Endothelial cell of umbilical vein (primary cell): ENCODE data around the gene ASRGL1. TPM values are rescaled to one million over a fixed set of nuclear protein-coding genes. Genes with fewer than 3 reads are reported as not detected.

ENCODE experiments used
- BruUV-seq: library from RNA; stranded (reverse); fragments of 400-500 nt; replicated peaks from 2 replicates; lab custom pipeline; 2021; lab: Mats Ljungman, UMichigan
- CTCF ChIA-PET: fragments of 300-600, 350-600 bp; sonication (Branson Sonifier 250); formaldehyde crosslinking; loops from one replicate; lab custom pipeline; 2021; ENCODE audit warnings: antibody characterized with exemption, inconsistent platforms; lab: Charles Lee
- POLR2A ChIA-PET: fragments of 300-600, 350-600 bp; sonication (Branson Sonifier 250); formaldehyde crosslinking; loops from one replicate; lab custom pipeline; 2021; ENCODE audit warnings: antibody characterized with exemption, inconsistent platforms; lab: Charles Lee
- DNase-seq: peaks from one replicate; pipeline ENCODE4 v3.0.0-alpha.2; 2011; ENCODE audit warnings: low read depth, low spot score
- FAIRE-seq: peaks from 2 replicates; lab custom pipeline; 2011; peaks lifted over from hg19 to GRCh38; lab: Jason Lieb, UNC
- H2AFZ ChIP-seq: 2 replicates; pipeline ENCODE4 v1.6.0; 2012; ENCODE audit warnings: low read depth, low read length, control low read depth, inconsistent platforms
- H3K27ac ChIP-seq: 2 replicates; pipeline ENCODE4 v1.5.1; 2011; ENCODE audit warnings: low read depth, mild to moderate bottlenecking, control low read depth, low read length, moderate library complexity; ENCODE audit not compliant: insufficient read depth
- H3K27me3 ChIP-seq, 2 experiments: 2 replicates each; pipeline versions ENCODE4 v1.6.0 to v1.6.1; 2011; ENCODE audit warnings: low read length in 2 of 2, mixed read lengths in 1 of 2; ENCODE audit not compliant: control insufficient read depth in 2 of 2, insufficient read depth in 2 of 2
- H3K36me3 ChIP-seq, 2 experiments: 2 replicates in 1 of 2; 3 replicates in 1 of 2; pipeline ENCODE4 v1.5.1; 2011; ENCODE audit warnings: low read length in 2 of 2, mild to moderate bottlenecking in 1 of 2, moderate library complexity in 1 of 2; ENCODE audit not compliant: control insufficient read depth in 2 of 2, insufficient read depth in 2 of 2; ENCODE audit errors: extremely low read depth in 1 of 2
- H3K4me1 ChIP-seq: 3 replicates; pipeline ENCODE4 v1.5.1; 2011; ENCODE audit warnings: mild to moderate bottlenecking, low read length; ENCODE audit not compliant: control insufficient read depth, insufficient read depth; ENCODE audit errors: extremely low read depth
- H3K4me2 ChIP-seq: 2 replicates; pipeline ENCODE4 v1.6.1; 2011; ENCODE audit warnings: low read length, control low read depth, mixed read lengths; ENCODE audit not compliant: insufficient read depth
- H3K4me3 ChIP-seq, 3 experiments: fragments of 200-600 bp in 1 of 3; sonication (generic), shearing (Covaris generic) in 1 of 3; replicated peaks in 1 of 3; 2 replicates each; pipeline ENCODE4 v1.5.1; 2011 to 2016; ENCODE audit warnings: control low read depth in 3 of 3, low read length in 3 of 3, mild to moderate bottlenecking in 2 of 3, inconsistent platforms in 1 of 3, low read depth in 1 of 3, moderate library complexity in 1 of 3; ENCODE audit not compliant: insufficient read depth in 1 of 3
- H3K79me2 ChIP-seq: 2 replicates; pipeline ENCODE4 v1.6.0; 2012; ENCODE audit warnings: low read length, inconsistent platforms; ENCODE audit not compliant: control insufficient read depth, insufficient read depth
- H3K9ac ChIP-seq: replicated peaks from 2 replicates; pipeline ENCODE3; 2011; ENCODE audit warnings: low read length, control low read depth; ENCODE audit not compliant: insufficient read depth; ENCODE audit errors: extremely low read depth
- H3K9me1 ChIP-seq: replicated peaks from 3 replicates; pipeline ENCODE4 v1.6.0; 2011; ENCODE audit warnings: mild to moderate bottlenecking, low read length; ENCODE audit not compliant: control insufficient read depth, insufficient read depth; ENCODE audit errors: extremely low read depth
- H3K9me3 ChIP-seq: replicated peaks from 2 replicates; pipeline ENCODE4 v1.5.1; 2012; ENCODE audit warnings: low read length, inconsistent platforms; ENCODE audit not compliant: control insufficient read depth, insufficient read depth
- H4K20me1 ChIP-seq: replicated peaks from 2 replicates; pipeline ENCODE3; 2011; ENCODE audit warnings: mild to moderate bottlenecking, low read length; ENCODE audit not compliant: control insufficient read depth, insufficient read depth; ENCODE audit errors: extremely low read depth
- EZH2 ChIP-seq: IDR thresholded peaks from 2 replicates; pipeline ENCODE4 v1.6.1; 2012; ENCODE audit warnings: borderline replicate concordance, low read depth, mild to moderate bottlenecking, moderate library complexity, low read length, inconsistent platforms; ENCODE audit not compliant: severe bottlenecking
- FOS ChIP-seq: IDR thresholded peaks from 2 replicates; pipeline ENCODE4 v1.6.1; 2011; ENCODE audit warnings: mild to moderate bottlenecking, low read length, moderate library complexity, borderline replicate concordance; ENCODE audit not compliant: insufficient read depth
- JUN ChIP-seq: IDR thresholded peaks from 2 replicates; pipeline ENCODE4 v1.6.1; 2011; ENCODE audit warnings: borderline replicate concordance, low read depth; ENCODE audit not compliant: insufficient read length, insufficient read depth
- MAX ChIP-seq: IDR thresholded peaks from 2 replicates; pipeline ENCODE4 v1.6.1; 2011; ENCODE audit not compliant: insufficient read depth, insufficient read length
- MYC ChIP-seq: IDR thresholded peaks from one replicate; pipeline ENCODE4 v1.6.1; 2011; ENCODE audit warnings: mild to moderate bottlenecking, low read depth, low read length
- POLR2A ChIP-seq: IDR thresholded peaks from 2 replicates; pipeline ENCODE4 v1.6.1; 2012; ENCODE audit warnings: low read depth, mild to moderate bottlenecking, control low read depth, low read length
- POLR2AphosphoS5 ChIP-seq: IDR thresholded peaks from 2 replicates; pipeline ENCODE4 v1.6.1; 2012; ENCODE audit warnings: low read depth, mild to moderate bottlenecking, control low read depth, low read length, moderate library complexity; ENCODE audit not compliant: insufficient read depth
- dilution Hi-C: fragments of 300-500 bp; cut with MboI; formaldehyde crosslinking; loops from one replicate; pipeline ENCODE4 v1.15.0; 2019; ENCODE audit warnings: low sequenced_read_pairs; ENCODE audit not compliant: extremely low pct_ligation_motif_present
- intact Hi-C: fragments of 100-400 bp; cut with micrococcal nuclease; formaldehyde crosslinking; loops from one replicate; pipeline ENCODE4 v1.10.0; 2022
- polyA plus RNA-seq, 4 experiments: library from polyadenylated mRNA; depleted of rRNA in 3 of 4; stranded (reverse) in 3 of 4; unstranded in 1 of 4; fragments of >200 nt; gene quantifications; 2 replicates each; pipeline versions ENCODE4 v1.2.1 to v1.2.3, GENCODE V29; 2011 to 2012; ENCODE audit warnings: missing spikeins in 1 of 4
- total RNA-seq: library from RNA; stranded (reverse); gene quantifications from 2 replicates; pipeline ENCODE4 v1.2.3, GENCODE V29; 2021
- TF ChIP-seq, protein P1 (sequence below), 2 donors: IDR thresholded peaks; 1 replicate in 1 of 2; 2 replicates in 1 of 2; pipeline ENCODE4 v1.5.1; 2011; ENCODE audit warnings: low read length in 2 of 2, mild to moderate bottlenecking in 2 of 2, moderate library complexity in 2 of 2, control low read depth in 1 of 2, inconsistent platforms in 1 of 2, low read depth in 1 of 2; ENCODE audit not compliant: insufficient read depth in 1 of 2; ENCODE audit errors: extremely low read depth in 1 of 2

The ASRGL1 gene
- total and polyA plus RNA-seq, 2 donors (not counting 3 experiments of a cell fraction or from before 2014, with no cell fraction given): 33.1 to 36.0 TPM

DNA sequence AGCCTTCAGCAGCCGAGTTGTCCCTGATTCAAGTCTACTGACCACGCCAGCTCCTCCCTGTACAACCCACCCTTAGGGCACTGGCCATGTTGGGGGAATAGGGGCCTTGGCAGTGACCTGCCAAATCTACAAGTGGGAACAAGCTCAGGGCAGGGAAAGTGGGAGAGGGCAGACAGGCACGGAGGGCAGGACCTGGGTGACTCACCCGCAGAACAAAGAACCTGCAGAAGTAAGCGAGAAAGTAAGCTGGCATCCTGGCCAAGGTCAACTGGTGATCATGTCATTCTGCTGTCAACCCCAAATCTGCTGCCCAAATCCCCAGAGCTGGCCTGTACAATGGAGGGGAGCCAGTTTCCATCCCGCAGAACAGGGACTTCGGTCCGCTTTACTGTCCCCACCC, 73.7 kb downstream of the ASRGL1 start:
- DNase-seq (no peak), FAIRE-seq (no peak)
- Histone ChIP-seq H3K9me1 (no peaks in the 10 kb centered on the region), H3K4me1 (no peaks in the 10 kb centered on the region), H3K27me3 (no peaks in the 10 kb centered on the region), H3K79me2 (no peaks in the 10 kb centered on the region), H3K9me3 (no peaks in the 10 kb centered on the region), H3K36me3 (no peaks in the 10 kb centered on the region), H3K4me3 (no peak overlapping the region), H2AFZ (no peak overlapping the region), H3K27ac (no peak overlapping the region), H4K20me1 (no peaks in the 10 kb centered on the region), H3K9ac (no peak overlapping the region), H3K4me2 (no peak overlapping the region)
- intact Hi-C loops (no loop called here), dilution Hi-C loops (no loop called here)
- BruUV-seq: no TSS peak
- POLR2A ChIA-PET: interaction anchor here (0.5 to 0.7 kb wide), 2 partner anchors 14 to 51 kb away, joined by 3 to 4 read pairs; no protein-coding TSS in a partner anchor
- TF ChIP-seq EZH2 (no peak), FOS (no peak), MAX (no peak), JUN (no peak), POLR2A (no peak), MYC (no peak)
- CTCF ChIA-PET: interaction anchor here (0.8 to 3.9 kb wide), 4 partner anchors 13 to 150 kb away, joined by 4 to 26 read pairs (median 8); no protein-coding TSS in a partner anchor

GRCh38 chr11:62411524-62411923, 74.3 kb downstream of the ASRGL1 start:
- intact Hi-C loops: no loop called here
- Histone ChIP-seq H3K36me3 (no peaks in the 10 kb centered on the region), H4K20me1 (no peaks in the 10 kb centered on the region), H3K4me3 (no peak overlapping the region), H3K27ac (no peak overlapping the region), H3K9me3 (no peaks in the 10 kb centered on the region), H3K4me1 (no peaks in the 10 kb centered on the region), H3K79me2 (no peaks in the 10 kb centered on the region), H2AFZ (no peak overlapping the region), H3K9me1 (no peaks in the 10 kb centered on the region), H3K9ac (no peak overlapping the region), H3K4me2 (no peak overlapping the region), H3K27me3 (no peaks in the 10 kb centered on the region)
- dilution Hi-C loops: no loop called here
- FAIRE-seq (no peak), DNase-seq (no peak)
- BruUV-seq: no TSS peak
- CTCF ChIA-PET: interaction anchor here (0.8 to 3.9 kb wide), 4 partner anchors 13 to 149 kb away, joined by 4 to 26 read pairs (median 8); no protein-coding TSS in a partner anchor
- TF ChIP-seq EZH2: no peak
- TF ChIP-seq, protein P1, sequence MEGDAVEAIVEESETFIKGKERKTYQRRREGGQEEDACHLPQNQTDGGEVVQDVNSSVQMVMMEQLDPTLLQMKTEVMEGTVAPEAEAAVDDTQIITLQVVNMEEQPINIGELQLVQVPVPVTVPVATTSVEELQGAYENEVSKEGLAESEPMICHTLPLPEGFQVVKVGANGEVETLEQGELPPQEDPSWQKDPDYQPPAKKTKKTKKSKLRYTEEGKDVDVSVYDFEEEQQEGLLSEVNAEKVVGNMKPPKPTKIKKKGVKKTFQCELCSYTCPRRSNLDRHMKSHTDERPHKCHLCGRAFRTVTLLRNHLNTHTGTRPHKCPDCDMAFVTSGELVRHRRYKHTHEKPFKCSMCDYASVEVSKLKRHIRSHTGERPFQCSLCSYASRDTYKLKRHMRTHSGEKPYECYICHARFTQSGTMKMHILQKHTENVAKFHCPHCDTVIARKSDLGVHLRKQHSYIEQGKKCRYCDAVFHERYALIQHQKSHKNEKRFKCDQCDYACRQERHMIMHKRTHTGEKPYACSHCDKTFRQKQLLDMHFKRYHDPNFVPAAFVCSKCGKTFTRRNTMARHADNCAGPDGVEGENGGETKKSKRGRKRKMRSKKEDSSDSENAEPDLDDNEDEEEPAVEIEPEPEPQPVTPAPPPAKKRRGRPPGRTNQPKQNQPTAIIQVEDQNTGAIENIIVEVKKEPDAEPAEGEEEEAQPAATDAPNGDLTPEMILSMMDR (IDR thresholded peaks at IDR 0.05; ENCODE audit: extremely low read depth in 1 of 2, insufficient read depth in 1 of 2, low read depth in 1 of 2, low read length in 2 of 2): no peak
- no peak for TF ChIP-seq POLR2AphosphoS5
- POLR2A ChIA-PET: interaction anchor here (0.5 to 0.7 kb wide), 2 partner anchors 13 to 51 kb away, joined by 3 to 4 read pairs; no protein-coding TSS in a partner anchor
